MCF 10A (cell line): ENCODE measurements around the gene IPO4. TPM values are rescaled to one million over a fixed set of nuclear protein-coding genes. Genes with fewer than 3 reads are reported as not detected.

Experiments used
- BruUV-seq: library from RNA; stranded (reverse); fragments of 400-500 nt; replicated peaks from 2 replicates; lab custom pipeline; 2021; lab: Mats Ljungman, UMichigan
- CTCF ChIA-PET: fragments of 300-600 bp; sonication (Branson Sonifier 250); formaldehyde crosslinking; extraction: SDS; loops from one replicate; lab custom pipeline; 2021; ENCODE audit warnings: antibody characterized with exemption, inconsistent platforms; lab: Yijun Ruan, JAX
- POLR2A ChIA-PET: fragments of 300-600, 350-650 bp; sonication (Branson Sonifier 250); formaldehyde crosslinking; extraction: SDS; loops from one replicate; lab custom pipeline; 2020; ENCODE audit warnings: antibody characterized with exemption, inconsistent platforms; lab: Yijun Ruan, JAX
- DNase-seq: peaks from one replicate; pipeline ENCODE4 v3.0.0-alpha.2; 2018; ENCODE audit not compliant: unreplicated experiment
- H3K27ac Mint-ChIP-seq: one replicate; pipeline ENCODE4 v1.8.0; 2022; ENCODE audit warnings: mild to moderate bottlenecking, low read depth, mixed read lengths; ENCODE audit not compliant: unreplicated experiment
- H3K27me3 Mint-ChIP-seq: one replicate; pipeline ENCODE4 v1.8.0; 2022; ENCODE audit warnings: mixed read lengths; ENCODE audit not compliant: insufficient read depth, unreplicated experiment
- H3K36me3 Mint-ChIP-seq: one replicate; pipeline ENCODE4 v1.8.0; 2022; ENCODE audit warnings: mild to moderate bottlenecking, moderate library complexity, mixed read lengths; ENCODE audit not compliant: insufficient read depth, unreplicated experiment
- H3K4me1 Mint-ChIP-seq: one replicate; pipeline ENCODE4 v1.8.0; 2022; ENCODE audit warnings: mixed read lengths; ENCODE audit not compliant: insufficient read depth, unreplicated experiment
- H3K4me3 Mint-ChIP-seq: one replicate; pipeline ENCODE4 v1.8.0; 2022; ENCODE audit warnings: mild to moderate bottlenecking, moderate library complexity, mixed read lengths; ENCODE audit not compliant: unreplicated experiment
- H3K9me3 Mint-ChIP-seq: one replicate; pipeline ENCODE4 v1.8.0; 2022; ENCODE audit warnings: mixed read lengths; ENCODE audit not compliant: unreplicated experiment
- CTCF ChIP-seq: fragments of 200-600 bp; IDR thresholded peaks from one replicate; pipeline ENCODE4 v1.8.0; 2022; ENCODE audit warnings: antibody characterized with exemption, mild to moderate bottlenecking; ENCODE audit not compliant: unreplicated experiment
- intact Hi-C: fragments of 100-400 bp; cut with micrococcal nuclease; formaldehyde crosslinking; loops from 2 replicates; pipeline ENCODE4 v1.14.1; 2022
- total RNA-seq: library from RNA; stranded (reverse); gene quantifications from 2 replicates; pipeline ENCODE4 v1.2.3, GENCODE V29; 2022

The IPO4 gene
- total RNA-seq, 1 experiment from 2014 or later, result 100 TPM

GRCh38 chr14:24136684-24137528 is 51.7 kb downstream of the IPO4 start:
- peak overlapping the region; percentile 86 for H3K27ac Mint-ChIP-seq
- H3K4me1 Mint-ChIP-seq, result peaks cover 41% of the 10 kb centered on the region
- H3K27me3 Mint-ChIP-seq, result no peaks in the 10 kb centered on the region
- CTCF ChIA-PET, result interaction anchor here (0.6 to 1.8 kb wide), 8 partner anchors 8 to 232 kb away, joined by 3 to 9 read pairs (median 4); partner anchors contain the start of genes CIDEB, DCAF11 and RNF31
- peaks cover 26% of the 10 kb centered on the region for H3K36me3 Mint-ChIP-seq
- no TSS peak for BruUV-seq
- peak overlapping the region; percentile 75 for H3K4me3 Mint-ChIP-seq
- intact Hi-C loops, result no loop called here
- H3K9me3 Mint-ChIP-seq, result no peaks in the 10 kb centered on the region
- TF ChIP-seq CTCF, result no peak
- DNase-seq, result no peak
- POLR2A ChIA-PET, result interaction anchor here (0.7 to 12.5 kb wide), 17 partner anchors 10 to 816 kb away, joined by 3 to 252 read pairs (median 6); partner anchors contain the start of genes AP1G2, CHMP4A, DCAF11 and GMPR2

- no TSS peak for BruUV-seq
- Mint-ChIP-seq H3K4me1 (peaks cover 42% of the 10 kb centered on the region), H3K9me3 (no peaks in the 10 kb centered on the region), H3K36me3 (peaks cover 26% of the 10 kb centered on the region), H3K27ac (peak within 1 kb of the TSS; percentile 86), H3K4me3 (peak within 1 kb of the TSS; percentile 75), H3K27me3 (no peaks in the 10 kb centered on the region)
- POLR2A ChIA-PET, result interaction anchor here (0.7 to 12.5 kb wide), 18 partner anchors 8 to 1306 kb away, joined by 3 to 252 read pairs (median 6); partner anchors contain the start of genes AP1G2, CHMP4A, DCAF11 and GMPR2
- CTCF ChIA-PET, result interaction anchor here (0.6 to 1.8 kb wide), 10 partner anchors 9 to 135 kb away, joined by 3 to 9 read pairs (median 4); partner anchors contain the start of genes IRF9 and PSME2
- intact Hi-C loops, result no loop called here
- peak; percentile 89 for DNase-seq
- no peak for TF ChIP-seq CTCF
Observed at GRCh38 chr14:24135834-24136683, 52.6 kb downstream of the IPO4 start, which contains the start of gene PSME1. Gene PSME1 (plus strand): TSS chr14:24136194. CDS start chr14:24136263, 69 bp downstream.

GRCh38 chr14:24135584-24135833 is 53.1 kb downstream of the IPO4 start:
- H3K4me3 Mint-ChIP-seq, result peak overlapping the region; percentile 75
- no peaks in the 10 kb centered on the region for H3K27me3 Mint-ChIP-seq
- H3K4me1 Mint-ChIP-seq, result peaks cover 42% of the 10 kb centered on the region
- H3K27ac Mint-ChIP-seq, result peak overlapping the region; percentile 14
- BruUV-seq, result no TSS peak
- ChIA-PET CTCF (interaction anchor here (0.7 to 1.8 kb wide), 8 partner anchors 10 to 108 kb away, joined by 3 to 9 read pairs (median 4); partner anchors contain the start of genes IRF9 and PSME2), POLR2A (interaction anchor here (0.7 to 12.5 kb wide), 14 partner anchors 8 to 1306 kb away, joined by 3 to 252 read pairs (median 10); partner anchors contain the start of genes DCAF11, IPO4, IRF9 and MRPL52)
- H3K9me3 Mint-ChIP-seq, result no peaks in the 10 kb centered on the region
- H3K36me3 Mint-ChIP-seq, result peaks cover 26% of the 10 kb centered on the region
- intact Hi-C loops, result no loop called here
- TF ChIP-seq CTCF, result no peak
- no peak for DNase-seq
